HEK293 (cell line): ENCODE results near the gene GSTT4.
"Not testable (repeated sequence)": the region's sequence is repeated elsewhere in the genome, so short reads cannot be mapped to it uniquely, and the experiment has no call there.

Source experiments
- CTCF ChIA-PET: fragments of 350-600 bp; formaldehyde crosslinking; extraction: SDS; loops from one replicate; lab custom pipeline; 2021; ENCODE audit warnings: antibody characterized with exemption; lab: Yijun Ruan, JAX
- POLR2A ChIA-PET: fragments of 300-600 bp; formaldehyde crosslinking; extraction: SDS; loops from one replicate; lab custom pipeline; 2020; ENCODE audit warnings: antibody characterized with exemption, inconsistent platforms; lab: Yijun Ruan, JAX
- H3K27ac ChIP-seq: fragments of 200-500 bp; sonication (Bioruptor generic); 2 replicates; pipeline ENCODE4 v1.5.1; 2014; ENCODE audit warnings: low read depth, low read length, control low read depth, inconsistent platforms; ENCODE audit errors: extremely low read depth
- H3K36me3 ChIP-seq, 2 experiments: fragments of 200-500 bp in 1 of 2; sonication (Bioruptor generic) in 1 of 2; 1 replicate in 1 of 2; 2 replicates in 1 of 2; pipeline ENCODE4 v1.5.1; 2014 to 2017; ENCODE audit warnings: inconsistent platforms in 2 of 2, low read length in 2 of 2; ENCODE audit not compliant: control insufficient read depth in 2 of 2, insufficient read depth in 1 of 2
- H3K4me1 ChIP-seq: fragments of 200-500 bp; sonication (Bioruptor generic); 2 replicates; pipeline ENCODE4 v1.5.1; 2014; ENCODE audit warnings: mild to moderate bottlenecking, low read length, inconsistent platforms; ENCODE audit not compliant: control insufficient read depth, insufficient read depth
- H3K4me3 ChIP-seq: 2 replicates; pipeline ENCODE4 v1.5.1; 2011; ENCODE audit warnings: low read depth, mild to moderate bottlenecking, control low read depth, low read length, moderate library complexity
- H3K9me3 ChIP-seq: fragments of 200-500 bp; sonication (Bioruptor generic); 2 replicates; pipeline ENCODE4 v1.5.1; 2014; ENCODE audit warnings: low read depth, low read length, inconsistent platforms; ENCODE audit not compliant: control insufficient read depth, insufficient read depth
- GLI4 ChIP-seq: fragments of 450-650 bp; formaldehyde crosslinking; IDR thresholded peaks from 2 replicates; pipeline ENCODE4 v1.5.1; 2016; ENCODE audit warnings: missing biosample characterization, missing genetic modification characterization
- PRDM4 ChIP-seq: fragments of 450-650 bp; formaldehyde crosslinking; IDR thresholded peaks from 2 replicates; pipeline ENCODE4 v1.5.1; 2017; ENCODE audit warnings: missing biosample characterization, missing genetic modification characterization
- SCRT2 ChIP-seq: fragments of 450-650 bp; formaldehyde crosslinking; IDR thresholded peaks from 2 replicates; pipeline ENCODE4 v1.5.1; 2016; ENCODE audit warnings: missing biosample characterization, missing genetic modification characterization
- SETDB1 ChIP-seq: IDR thresholded peaks from one replicate; pipeline ENCODE4 v1.6.1; 2017; ENCODE audit warnings: mild to moderate bottlenecking, low read length, moderate library complexity, mixed read lengths; ENCODE audit not compliant: insufficient read length
- SP2 ChIP-seq: fragments of 450-650 bp; formaldehyde crosslinking; IDR thresholded peaks from 2 replicates; pipeline ENCODE4 v1.5.1; 2016; ENCODE audit warnings: missing biosample characterization, missing genetic modification characterization

GSTT4 gene

GRCh38 chr22:24001314-24001713 lies 3.9 kb downstream of the GSTT4 start (continued):
- TF ChIP-seq SP2, result no peak

GRCh38 chr22:23999779-24000178 lies 5.5 kb downstream of the GSTT4 start:
- CTCF ChIA-PET, H3K9me3 ChIP-seq, H3K4me1 ChIP-seq, H3K4me3 ChIP-seq, POLR2A ChIA-PET, H3K27ac ChIP-seq, H3K36me3 ChIP-seq: not testable (repeated sequence)

- Histone ChIP-seq H3K9me3 (no peaks in the 10 kb centered on the region), H3K27ac (no peak overlapping the region), H3K4me1 (no peaks in the 10 kb centered on the region), H3K4me3 (no peak overlapping the region), H3K36me3 (no peaks in the 10 kb centered on the region)
- ChIA-PET POLR2A (no interaction called here), CTCF (no interaction called here)
- TF ChIP-seq GLI4 (tag by site-specific recombination) (no peak), PRDM4 (no peak), SETDB1 (no peak), SCRT2 (tag by site-specific recombination) (no peak)
Measured at GRCh38 chr22:23997092-23997491, 8.2 kb downstream of the GSTT4 start.

GRCh38 chr22:23993581-23994177 lies 11.6 kb downstream of the GSTT4 start:
- H3K4me3 ChIP-seq, H3K27ac ChIP-seq, H3K4me1 ChIP-seq, H3K9me3 ChIP-seq, POLR2A ChIA-PET, H3K36me3 ChIP-seq: not testable (repeated sequence)
- CTCF ChIA-PET, result interaction anchor here (1.1 kb wide), 1 partner anchor 17 kb away, joined by 3 read pairs; the partner anchor contains the start of gene CABIN1

- POLR2A ChIA-PET, CTCF ChIA-PET, H3K4me1 ChIP-seq, H3K36me3 ChIP-seq, H3K9me3 ChIP-seq, H3K4me3 ChIP-seq, H3K27ac ChIP-seq: not testable (repeated sequence)
Measured at GRCh38 chr22:23993080-23993479, 12.2 kb downstream of the GSTT4 start.

- H3K4me3 ChIP-seq, H3K36me3 ChIP-seq, H3K9me3 ChIP-seq, H3K27ac ChIP-seq, H3K4me1 ChIP-seq: not testable (repeated sequence)
- POLR2A ChIA-PET, result interaction anchor here (0.6 kb wide), 1 partner anchor 101 kb away, joined by 3 read pairs; no protein-coding TSS in a partner anchor
- CTCF ChIA-PET, result interaction anchor here (0.5 kb wide), 1 partner anchor 452 kb away, joined by 3 read pairs; no protein-coding TSS in a partner anchor
Measured at GRCh38 chr22:23989583-23990244, 15.5 kb downstream of the GSTT4 start.
